GM10266 (cell line): Measurements from ENCODE around the gene TEAD1.

Experiments used
- DNase-seq: peaks from one replicate; pipeline ENCODE4 v3.0.0; 2012; ENCODE audit errors: extremely low spot score
- TF ChIP-seq, protein P1 (sequence below): IDR thresholded peaks from 2 replicates; pipeline ENCODE4 v1.5.1; 2012; ENCODE audit warnings: mild to moderate bottlenecking, low read depth; ENCODE audit not compliant: control insufficient read depth, insufficient read depth; ENCODE audit errors: missing control alignments

TEAD1 gene

DNA sequence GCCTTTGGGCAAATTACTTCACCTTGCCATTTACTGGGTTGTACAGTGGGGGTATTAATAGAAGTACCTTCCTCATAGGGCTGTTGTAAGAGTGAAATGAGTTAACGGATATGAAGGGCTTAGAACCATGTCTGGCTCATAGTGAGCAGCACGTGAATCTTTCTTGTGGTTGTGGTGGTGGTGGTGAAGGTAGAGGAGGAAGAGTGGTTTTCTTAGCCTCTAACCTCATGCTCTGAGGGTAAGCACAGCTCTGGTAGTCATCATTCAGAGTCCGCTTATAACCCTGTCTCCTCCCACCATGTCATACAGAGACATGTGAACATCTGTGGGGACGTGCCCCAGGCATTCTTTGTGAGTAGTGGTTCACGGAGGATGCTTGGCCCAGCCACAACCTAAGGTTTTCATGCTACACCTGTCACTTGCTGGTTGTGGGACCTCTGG lies 43.6 kb downstream of the TEAD1 start:
- DNase-seq: no peak
- TF ChIP-seq, protein P1, sequence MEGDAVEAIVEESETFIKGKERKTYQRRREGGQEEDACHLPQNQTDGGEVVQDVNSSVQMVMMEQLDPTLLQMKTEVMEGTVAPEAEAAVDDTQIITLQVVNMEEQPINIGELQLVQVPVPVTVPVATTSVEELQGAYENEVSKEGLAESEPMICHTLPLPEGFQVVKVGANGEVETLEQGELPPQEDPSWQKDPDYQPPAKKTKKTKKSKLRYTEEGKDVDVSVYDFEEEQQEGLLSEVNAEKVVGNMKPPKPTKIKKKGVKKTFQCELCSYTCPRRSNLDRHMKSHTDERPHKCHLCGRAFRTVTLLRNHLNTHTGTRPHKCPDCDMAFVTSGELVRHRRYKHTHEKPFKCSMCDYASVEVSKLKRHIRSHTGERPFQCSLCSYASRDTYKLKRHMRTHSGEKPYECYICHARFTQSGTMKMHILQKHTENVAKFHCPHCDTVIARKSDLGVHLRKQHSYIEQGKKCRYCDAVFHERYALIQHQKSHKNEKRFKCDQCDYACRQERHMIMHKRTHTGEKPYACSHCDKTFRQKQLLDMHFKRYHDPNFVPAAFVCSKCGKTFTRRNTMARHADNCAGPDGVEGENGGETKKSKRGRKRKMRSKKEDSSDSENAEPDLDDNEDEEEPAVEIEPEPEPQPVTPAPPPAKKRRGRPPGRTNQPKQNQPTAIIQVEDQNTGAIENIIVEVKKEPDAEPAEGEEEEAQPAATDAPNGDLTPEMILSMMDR: no peak

DNA sequence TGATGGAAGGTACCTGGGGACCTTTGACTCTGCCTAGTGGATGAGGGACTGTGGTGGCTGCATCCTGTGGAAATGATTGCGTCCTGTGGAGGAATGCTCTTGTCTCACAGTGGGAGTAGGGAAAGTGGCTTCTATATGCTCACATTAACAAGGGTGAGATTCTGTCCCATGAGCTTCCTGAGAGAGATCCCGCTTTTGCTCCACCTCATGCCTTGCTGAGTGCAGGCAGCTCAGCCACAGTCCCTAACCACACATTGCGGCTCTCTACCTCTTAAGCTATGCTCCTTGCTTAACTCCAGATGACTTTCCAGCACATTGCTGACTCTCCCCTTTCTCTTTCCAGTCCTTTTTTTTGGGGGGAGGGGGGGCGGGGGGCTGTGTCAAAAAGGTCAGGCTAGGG lies 45.0 kb downstream of the TEAD1 start:
- TF ChIP-seq, protein P1: no peak
- no peak for DNase-seq

DNA sequence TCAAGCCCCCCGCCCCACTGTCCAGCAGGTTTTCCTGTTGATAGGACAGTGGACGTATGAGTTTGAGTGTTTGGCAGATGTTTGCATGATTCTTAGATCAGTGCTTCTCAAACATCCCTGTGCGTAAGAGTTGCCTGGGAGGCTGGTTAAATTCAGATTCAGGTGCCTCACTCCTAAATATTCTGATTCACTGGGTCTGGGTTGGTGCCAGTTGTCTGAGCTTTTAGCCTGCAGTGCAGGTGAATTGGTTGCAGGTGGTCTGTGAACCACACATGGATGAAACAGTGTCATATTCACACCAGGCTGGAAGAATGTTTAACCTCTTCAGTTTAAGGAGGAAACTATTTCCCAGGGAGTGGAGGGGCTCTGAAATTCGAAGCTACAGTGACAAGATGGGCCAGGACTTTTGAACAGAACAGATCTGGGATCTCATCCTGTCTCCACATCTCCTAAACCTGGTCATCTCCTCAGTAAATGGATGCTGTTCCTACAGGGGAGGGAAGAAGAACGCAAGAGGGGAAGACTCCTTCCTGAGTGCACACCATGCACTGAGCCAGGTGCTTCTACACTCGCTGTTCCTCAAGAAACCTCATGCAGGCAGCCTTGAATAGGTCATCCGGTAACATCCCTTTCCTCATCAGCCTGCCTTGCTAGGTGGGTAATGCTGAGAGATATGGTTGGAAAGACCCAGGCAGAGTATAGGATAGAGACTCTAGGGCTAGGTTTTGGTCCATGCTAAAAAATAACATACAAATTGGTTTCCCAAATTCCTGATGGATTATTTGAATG lies 47.8 kb downstream of the TEAD1 start:
- no peak for DNase-seq
- TF ChIP-seq, protein P1: no peak

DNA sequence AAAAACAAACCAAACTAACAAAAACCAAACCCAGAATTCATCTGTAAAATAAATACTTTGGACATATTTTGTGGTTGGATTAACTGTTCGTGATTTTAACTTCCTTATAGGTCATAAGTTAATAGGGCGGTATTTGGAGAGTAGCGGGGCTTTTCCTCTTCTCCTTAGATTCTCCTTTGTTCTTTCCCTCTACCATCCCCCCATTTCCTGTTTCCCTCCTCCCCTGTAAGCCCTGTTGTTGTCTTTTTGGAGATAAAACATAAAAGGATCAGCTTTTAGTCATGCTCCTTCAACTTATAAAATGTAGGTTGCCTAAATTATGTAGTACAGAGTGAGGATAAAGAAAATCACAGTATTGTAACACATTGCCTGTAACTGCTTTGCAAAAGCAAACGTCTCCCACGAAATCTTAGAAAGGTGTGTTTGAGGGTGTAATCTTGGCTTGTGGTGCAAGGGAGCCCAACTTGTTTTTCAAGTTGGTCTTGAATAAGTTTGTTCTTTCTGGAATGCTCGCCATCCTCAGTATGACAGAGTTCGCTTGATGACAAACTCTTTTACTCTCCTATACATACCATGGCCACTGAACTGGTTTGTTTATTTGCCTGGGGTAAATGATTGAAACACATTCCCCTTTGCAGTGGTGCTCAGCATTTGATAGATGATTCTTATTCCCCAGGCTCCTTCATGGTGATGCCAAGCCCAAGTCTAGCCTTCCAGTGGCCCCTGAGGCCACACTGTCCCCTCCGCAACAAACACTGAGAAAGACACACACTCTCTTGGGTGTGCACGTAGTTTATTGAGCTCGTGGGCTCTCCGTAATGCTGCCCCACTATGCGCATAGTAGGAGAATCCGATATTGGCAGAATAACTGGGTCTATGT lies 49.4 kb downstream of the TEAD1 start:
- no peak for DNase-seq
- TF ChIP-seq, protein P1: no peak

DNA sequence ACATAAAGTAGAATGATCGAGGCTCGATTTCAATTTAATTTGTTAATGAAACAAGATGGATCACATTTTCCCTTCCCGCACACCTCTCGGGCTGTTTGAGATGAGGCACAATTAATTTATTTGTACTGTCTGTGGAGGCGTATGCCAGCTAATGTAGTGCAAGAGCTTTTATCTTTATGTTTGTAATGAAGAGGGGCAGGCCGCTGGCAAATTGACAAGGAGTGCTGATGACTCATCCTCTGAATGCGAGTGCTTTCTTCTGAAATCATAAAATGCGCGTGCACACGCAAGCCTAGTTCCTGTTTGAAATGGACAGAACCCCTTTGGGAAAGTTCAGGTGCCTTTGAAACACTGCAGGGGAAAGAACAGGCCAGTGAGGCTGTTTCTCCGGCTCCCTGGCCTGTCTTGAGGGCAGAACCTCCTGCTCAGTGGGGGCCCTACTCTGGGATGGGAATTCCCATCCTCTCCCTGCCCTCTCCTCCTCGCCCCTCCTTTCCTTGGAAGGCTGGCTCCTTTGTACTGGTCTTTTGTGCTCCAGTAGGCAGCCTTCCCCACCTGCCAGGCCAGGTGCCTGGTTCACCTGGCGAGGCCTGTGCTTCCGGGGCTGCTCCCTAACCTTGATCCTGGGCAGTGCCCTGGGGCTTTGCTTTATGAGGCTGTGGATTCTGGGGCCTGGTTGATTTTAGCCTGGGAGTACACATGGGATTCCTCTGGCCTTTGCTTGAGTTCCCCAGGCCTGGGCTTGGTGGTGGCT lies 50.3 kb downstream of the TEAD1 start:
- TF ChIP-seq, protein P1: no peak
- no peak for DNase-seq

DNA sequence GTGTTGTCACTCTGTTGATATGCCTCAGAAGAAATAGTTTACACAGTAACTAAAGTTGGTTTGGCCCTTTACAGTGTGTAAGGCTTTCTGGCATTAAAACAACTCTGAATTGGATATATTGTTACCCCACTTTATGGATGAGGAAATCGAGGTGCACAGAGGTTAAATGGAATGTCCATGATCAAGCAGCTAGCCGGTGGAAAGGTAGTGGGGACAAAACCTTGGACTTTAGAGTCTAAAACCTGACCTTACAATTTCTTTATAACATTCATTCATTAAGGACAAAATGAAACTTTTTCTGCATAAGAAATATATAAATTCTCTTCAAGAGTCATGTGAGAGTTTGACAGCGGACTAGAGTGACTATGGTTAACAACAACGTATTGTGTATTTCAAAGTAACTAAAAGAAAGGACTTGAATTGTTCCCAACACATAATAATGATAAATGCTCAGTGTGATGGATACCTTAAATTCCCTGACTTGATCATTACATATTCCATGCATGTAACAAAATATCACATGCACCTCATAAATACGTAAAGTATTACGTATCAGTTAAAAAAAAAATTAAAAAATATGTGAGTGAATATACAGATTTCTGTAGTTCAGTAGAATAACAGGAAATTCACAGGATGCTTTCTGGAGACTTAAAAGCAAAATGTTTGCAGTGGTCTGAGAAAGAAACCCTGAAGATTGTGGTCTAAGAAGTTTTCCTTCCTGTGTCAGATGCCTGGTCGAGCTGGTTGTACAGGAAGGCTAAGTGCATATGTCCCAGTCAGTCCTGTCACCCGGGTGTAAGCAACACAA lies 51.0 kb downstream of the TEAD1 start:
- TF ChIP-seq, protein P1: no peak
- DNase-seq: no peak
